ENCODE measurements around the gene CRBN.

The CRBN gene

GRCh38 chr3:3201611-3202010 lies 22.1 kb upstream of the CRBN start:
- no peak overlapping the region for H3K27ac ChIP-seq
- TF ChIP-seq, protein P1, sequence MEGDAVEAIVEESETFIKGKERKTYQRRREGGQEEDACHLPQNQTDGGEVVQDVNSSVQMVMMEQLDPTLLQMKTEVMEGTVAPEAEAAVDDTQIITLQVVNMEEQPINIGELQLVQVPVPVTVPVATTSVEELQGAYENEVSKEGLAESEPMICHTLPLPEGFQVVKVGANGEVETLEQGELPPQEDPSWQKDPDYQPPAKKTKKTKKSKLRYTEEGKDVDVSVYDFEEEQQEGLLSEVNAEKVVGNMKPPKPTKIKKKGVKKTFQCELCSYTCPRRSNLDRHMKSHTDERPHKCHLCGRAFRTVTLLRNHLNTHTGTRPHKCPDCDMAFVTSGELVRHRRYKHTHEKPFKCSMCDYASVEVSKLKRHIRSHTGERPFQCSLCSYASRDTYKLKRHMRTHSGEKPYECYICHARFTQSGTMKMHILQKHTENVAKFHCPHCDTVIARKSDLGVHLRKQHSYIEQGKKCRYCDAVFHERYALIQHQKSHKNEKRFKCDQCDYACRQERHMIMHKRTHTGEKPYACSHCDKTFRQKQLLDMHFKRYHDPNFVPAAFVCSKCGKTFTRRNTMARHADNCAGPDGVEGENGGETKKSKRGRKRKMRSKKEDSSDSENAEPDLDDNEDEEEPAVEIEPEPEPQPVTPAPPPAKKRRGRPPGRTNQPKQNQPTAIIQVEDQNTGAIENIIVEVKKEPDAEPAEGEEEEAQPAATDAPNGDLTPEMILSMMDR (conservative IDR thresholded peaks at IDR 0.05): no peak
- no peak for TF ChIP-seq ZFX (IDR thresholded peaks at IDR 0.05)

- no peak for TF ChIP-seq ZFX (IDR thresholded peaks at IDR 0.05)
- TF ChIP-seq, protein P1 (conservative IDR thresholded peaks at IDR 0.05): peak; percentile 85
- H3K27ac ChIP-seq: no peak overlapping the region
Measured at GRCh38 chr3:3200632-3201212, 21.2 kb upstream of the CRBN start.

DNA sequence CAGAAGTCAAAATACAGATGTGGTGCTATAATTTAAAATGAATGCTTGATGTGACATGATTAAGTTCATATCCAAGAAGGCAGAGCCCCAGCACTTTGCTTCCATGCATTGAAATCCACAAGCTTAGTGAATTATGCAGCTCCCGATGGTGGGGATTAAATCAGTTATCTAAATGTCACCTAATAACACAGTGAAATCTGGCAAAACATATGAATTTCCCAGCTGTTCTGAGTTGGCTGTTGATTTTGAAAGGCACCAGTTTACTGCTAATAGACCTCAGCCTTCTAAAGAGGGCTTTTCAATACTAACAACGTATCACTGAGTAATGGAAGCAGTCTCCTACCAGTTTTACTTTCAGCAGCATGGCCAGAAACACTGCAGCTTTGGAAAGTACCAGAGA lies 19.8 kb upstream of the CRBN start:
- TF ChIP-seq, protein P1 (conservative IDR thresholded peaks at IDR 0.05): no peak
- TF ChIP-seq ZFX (IDR thresholded peaks at IDR 0.05): no peak
- no peak overlapping the region for H3K27ac ChIP-seq

DNA sequence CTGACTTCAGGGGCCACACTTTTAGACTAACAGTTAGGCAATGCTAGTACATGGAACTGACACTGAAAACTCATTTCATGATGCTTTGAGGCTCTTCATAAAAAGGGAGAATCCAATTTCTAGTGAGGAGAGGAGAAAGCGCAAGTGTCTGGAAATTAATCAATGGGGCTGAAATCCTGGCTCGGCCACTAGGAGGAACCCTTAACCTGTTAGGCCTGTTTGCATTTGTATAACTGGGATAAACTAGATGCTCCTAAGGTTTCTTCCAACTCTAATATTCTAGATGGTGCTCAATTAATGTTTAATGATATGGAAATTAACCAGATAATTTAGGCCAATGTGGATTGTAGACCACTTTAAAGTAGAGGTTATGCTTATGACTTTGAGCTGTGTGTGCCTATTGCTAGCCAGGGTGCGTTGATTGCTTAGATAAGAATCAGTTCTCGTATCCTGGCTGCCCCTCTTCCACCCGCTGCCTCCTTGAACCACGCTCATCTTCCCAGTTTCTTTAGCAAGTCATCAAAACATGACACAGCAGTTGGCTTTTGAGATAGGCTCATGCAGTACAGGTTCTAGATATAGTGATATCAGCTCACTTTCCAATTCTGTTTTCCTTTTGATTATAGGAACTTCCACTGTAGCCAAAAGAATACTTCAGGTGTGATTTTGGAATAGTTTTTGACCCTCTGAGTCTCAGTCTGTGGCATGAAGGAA lies 16.8 kb upstream of the CRBN start:
- no peak overlapping the region for H3K27ac ChIP-seq
- TF ChIP-seq, protein P1 (conservative IDR thresholded peaks at IDR 0.05): peak; percentile 87
- no peak for TF ChIP-seq ZFX (IDR thresholded peaks at IDR 0.05)

DNA sequence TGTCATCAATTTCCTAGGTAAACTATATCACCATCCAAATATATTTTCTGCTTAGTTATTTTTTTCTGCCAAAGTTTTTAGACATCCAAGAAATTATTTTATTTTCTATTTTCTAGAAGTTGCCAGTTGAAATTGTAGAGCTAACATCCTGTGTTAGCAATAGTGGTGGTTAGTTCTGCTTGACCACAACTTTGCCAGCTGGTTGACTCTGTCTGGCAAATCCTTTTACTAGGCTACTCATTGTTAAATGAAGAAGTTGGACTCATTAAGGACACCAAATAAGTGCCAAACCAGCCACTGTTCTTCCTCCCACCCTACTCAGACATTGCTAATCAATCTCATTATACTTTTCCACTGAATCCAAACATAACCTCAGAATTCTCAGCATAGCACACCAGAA lies 15.4 kb upstream of the CRBN start:
- no peak overlapping the region for H3K27ac ChIP-seq
- TF ChIP-seq ZFX (IDR thresholded peaks at IDR 0.05): no peak
- TF ChIP-seq, protein P1 (conservative IDR thresholded peaks at IDR 0.05): no peak

GRCh38 chr3:3192286-3192675 lies 12.8 kb upstream of the CRBN start:
- TF ChIP-seq, protein P1 (conservative IDR thresholded peaks at IDR 0.05): no peak
- no peak for TF ChIP-seq ZFX (IDR thresholded peaks at IDR 0.05)
- no peak overlapping the region for H3K27ac ChIP-seq

GRCh38 chr3:3191675-3192285 lies 12.3 kb upstream of the CRBN start:
- no peak overlapping the region for H3K27ac ChIP-seq
- TF ChIP-seq, protein P1 (conservative IDR thresholded peaks at IDR 0.05): no peak
- TF ChIP-seq ZFX (IDR thresholded peaks at IDR 0.05): no peak
